Measurements from ENCODE around the gene PPM1G. TPM values are rescaled to one million over a fixed set of nuclear protein-coding genes. Genes with fewer than 3 reads are reported as not detected.

The PPM1G gene
- total RNA-seq, 2 donors from 2014 or later = 50.2 to 50.4 TPM

GRCh38 chr2:27445615-27446014 lies 36.2 kb upstream of the PPM1G start:
- ATAC-seq (ENCODE audit: insufficient number of reproducible peaks, low FRiP score, low read depth) = no peak
- Histone ChIP-seq H3K4me3 (no peak overlapping the region), H3K27me3 (replicated peaks; ENCODE audit: insufficient read depth) (no peaks in the 10 kb centered on the region), H3K4me1 (ENCODE audit: control insufficient read depth in 1 of 2, low read depth in 2 of 2) (peaks cover 0 to 13% of the 10 kb centered on the region in 2 donors), H3K27ac (no peak overlapping the region), H3K9me3 (no peaks in the 10 kb centered on the region), H3K36me3 (peaks cover 28% of the 10 kb centered on the region)
- TF ChIP-seq CTCF (IDR thresholded peaks at IDR 0.05) = no peak
- DNase-seq (ENCODE audit: low spot score) = no peak

GRCh38 chr2:27445155-27445554 lies 35.8 kb upstream of the PPM1G start:
- TF ChIP-seq CTCF (IDR thresholded peaks at IDR 0.05) = no peak
- H3K9me3 ChIP-seq = no peaks in the 10 kb centered on the region
- no peak overlapping the region for H3K27ac ChIP-seq
- H3K36me3 ChIP-seq = peaks cover 32% of the 10 kb centered on the region
- no peaks in the 10 kb centered on the region for H3K27me3 ChIP-seq (replicated peaks; ENCODE audit: insufficient read depth)
- DNase-seq (ENCODE audit: low spot score) (no peak), ATAC-seq (ENCODE audit: insufficient number of reproducible peaks, low FRiP score, low read depth) (no peak)
- no peak overlapping the region for H3K4me3 ChIP-seq
- H3K4me1 ChIP-seq (ENCODE audit: control insufficient read depth in 1 of 2, low read depth in 2 of 2) = peaks cover 0 to 13% of the 10 kb centered on the region in 2 donors

- Histone ChIP-seq H3K27me3 (replicated peaks; ENCODE audit: insufficient read depth) (no peaks in the 10 kb centered on the region), H3K27ac (peak overlapping the region; percentile 3 to 65), H3K9me3 (no peaks in the 10 kb centered on the region), H3K36me3 (peaks cover 41% of the 10 kb centered on the region), H3K4me1 (ENCODE audit: control insufficient read depth in 1 of 2, low read depth in 2 of 2) (peaks cover 0 to 13% of the 10 kb centered on the region in 2 donors), H3K4me3 (no peak overlapping the region)
- DNase-seq (ENCODE audit: low spot score) (no peak), ATAC-seq (ENCODE audit: insufficient number of reproducible peaks, low FRiP score, low read depth) (no peak)
- TF ChIP-seq CTCF (IDR thresholded peaks at IDR 0.05) = no peak
Measured at GRCh38 chr2:27442920-27443282, 33.5 kb upstream of the PPM1G start.

GRCh38 chr2:27441958-27442919 lies 32.8 kb upstream of the PPM1G start, which contains the start of gene KRTCAP3:
TSS of gene KRTCAP3 (plus strand) at chr2:27442381. CDS start at chr2:27442413, 32 bp downstream.
- ATAC-seq (ENCODE audit: insufficient number of reproducible peaks, low FRiP score, low read depth) = no peak

More at GRCh38 chr2:27441958-27442919, 32.8 kb upstream of the PPM1G start, which contains the start of gene KRTCAP3:
- Histone ChIP-seq H3K9me3 (no peaks in the 10 kb centered on the region), H3K27ac (peak within 1 kb of the TSS; percentile 3 to 65), H3K27me3 (replicated peaks; ENCODE audit: insufficient read depth) (no peaks in the 10 kb centered on the region), H3K36me3 (peaks cover 42% of the 10 kb centered on the region), H3K4me3 (peak within 1 kb of the TSS; percentile 37), H3K4me1 (ENCODE audit: control insufficient read depth in 1 of 2, low read depth in 2 of 2) (peaks cover 0 to 13% of the 10 kb centered on the region in 2 donors)
- DNase-seq (ENCODE audit: low spot score) = no peak
- TF ChIP-seq CTCF (IDR thresholded peaks at IDR 0.05) = no peak
